MM.1S (cell line): Measurements from ENCODE around the gene PAN3.

Experiments
- DNase-seq: peaks from one replicate; pipeline ENCODE4 v3.0.0-alpha.2; 2015
- H2AFZ ChIP-seq: fragments of 300-600 bp; sonication (generic); 2 replicates; pipeline ENCODE4 v1.6.0; 2016; ENCODE audit warnings: antibody characterized with exemption, low read length
- H3F3A ChIP-seq: fragments of 300-600 bp; sonication (generic); 2 replicates; pipeline ENCODE4 v1.6.1; 2016; ENCODE audit warnings: mild to moderate bottlenecking, antibody characterized with exemption, low read length, moderate library complexity, mixed read lengths; ENCODE audit not compliant: insufficient read depth
- H3K27ac ChIP-seq: fragments of 300-600 bp; sonication (generic); 2 replicates; pipeline ENCODE4 v1.5.1; 2016; ENCODE audit warnings: mild to moderate bottlenecking, low read length
- H3K27me3 ChIP-seq: fragments of 300-600 bp; sonication (generic); replicated peaks from 2 replicates; pipeline ENCODE4 v1.6.0; 2016; ENCODE audit warnings: low read length; ENCODE audit not compliant: insufficient read depth
- H3K36me3 ChIP-seq: fragments of 300-600 bp; sonication (generic); replicated peaks from 2 replicates; pipeline ENCODE4 v1.6.1; 2016; ENCODE audit warnings: mild to moderate bottlenecking, low read length, mixed read lengths; ENCODE audit not compliant: insufficient read depth
- H3K4me1 ChIP-seq: fragments of 300-600 bp; sonication (generic); 2 replicates; pipeline ENCODE4 v1.6.1; 2016; ENCODE audit warnings: low read length, mixed read lengths
- H3K4me2 ChIP-seq: fragments of 300-600 bp; sonication (generic); 2 replicates; pipeline ENCODE4 v1.6.0; 2016; ENCODE audit warnings: low read depth, low read length
- H3K4me3 ChIP-seq: fragments of 300-600 bp; sonication (generic); 2 replicates; pipeline ENCODE4 v1.5.1; 2016; ENCODE audit warnings: low read length, mixed read lengths
- H3K79me2 ChIP-seq: fragments of 300-600 bp; sonication (generic); 2 replicates; pipeline ENCODE4 v1.6.1; 2016; ENCODE audit warnings: mixed run types, low read length, mixed read lengths
- H3K9ac ChIP-seq: fragments of 300-600 bp; sonication (generic); 2 replicates; pipeline ENCODE4 v1.6.1; 2016; ENCODE audit warnings: low read length, mixed read lengths
- H3K9me2 ChIP-seq: fragments of 300-600 bp; sonication (generic); replicated peaks from 2 replicates; pipeline ENCODE4 v1.6.1; 2016; ENCODE audit warnings: mild to moderate bottlenecking, low read length, mixed read lengths; ENCODE audit not compliant: insufficient read depth
- H3K9me3 ChIP-seq: fragments of 300-600 bp; sonication (generic); replicated peaks from 2 replicates; pipeline ENCODE4 v1.6.1; 2016; ENCODE audit warnings: mild to moderate bottlenecking, low read length, mixed read lengths; ENCODE audit not compliant: insufficient read depth
- H4K20me1 ChIP-seq: fragments of 300-600 bp; sonication (generic); 2 replicates; pipeline ENCODE4 v1.6.1; 2016; ENCODE audit warnings: mild to moderate bottlenecking, low read length, moderate library complexity, mixed read lengths; ENCODE audit not compliant: insufficient read depth
- EZH2 ChIP-seq: fragments of 300-600 bp; sonication (generic); optimal IDR thresholded peaks from 2 replicates; pipeline ENCODE3; 2017; ENCODE audit warnings: low read depth, mild to moderate bottlenecking, antibody characterized with exemption, low read length, mixed read lengths
- EZH2phosphoT487 ChIP-seq: fragments of 300-600 bp; sonication (generic); IDR thresholded peaks from 2 replicates; pipeline ENCODE4 v1.6.1; 2018; ENCODE audit warnings: antibody characterized with exemption, low read length
- TF ChIP-seq, protein P1 (sequence below): fragments of 300-600 bp; sonication (generic); IDR thresholded peaks from 2 replicates; pipeline ENCODE4 v1.5.1; 2016; ENCODE audit warnings: antibody characterized with exemption, low read length, mixed read lengths

The PAN3 gene

DNA sequence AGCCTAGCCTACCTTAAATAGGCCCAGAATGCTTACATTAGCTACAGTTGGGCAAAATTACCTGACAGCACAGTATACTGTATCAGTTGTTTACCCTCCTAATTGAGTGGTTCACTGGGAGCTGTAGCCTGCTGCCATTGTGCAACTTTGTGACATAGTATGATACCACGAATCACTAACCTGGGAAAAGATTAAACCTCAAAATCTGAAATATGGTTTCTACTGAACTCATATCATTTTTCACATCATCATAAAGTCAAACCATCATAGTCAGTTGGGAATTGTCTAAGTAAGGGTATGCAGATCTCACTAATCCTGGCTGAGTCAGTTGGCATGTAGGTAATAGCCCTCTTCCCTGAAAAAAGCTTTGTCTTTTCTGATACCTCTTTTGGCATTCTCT lies 9.2 kb downstream of the PAN3 start:
- H2AFZ ChIP-seq = no peak overlapping the region
- no peaks in the 10 kb centered on the region for H4K20me1 ChIP-seq
- no peaks in the 10 kb centered on the region for H3K4me1 ChIP-seq
- no peaks in the 10 kb centered on the region for H3K9me2 ChIP-seq
- no peaks in the 10 kb centered on the region for H3K27me3 ChIP-seq
- TF ChIP-seq EZH2phosphoT487 = no peak
- TF ChIP-seq, protein P1, sequence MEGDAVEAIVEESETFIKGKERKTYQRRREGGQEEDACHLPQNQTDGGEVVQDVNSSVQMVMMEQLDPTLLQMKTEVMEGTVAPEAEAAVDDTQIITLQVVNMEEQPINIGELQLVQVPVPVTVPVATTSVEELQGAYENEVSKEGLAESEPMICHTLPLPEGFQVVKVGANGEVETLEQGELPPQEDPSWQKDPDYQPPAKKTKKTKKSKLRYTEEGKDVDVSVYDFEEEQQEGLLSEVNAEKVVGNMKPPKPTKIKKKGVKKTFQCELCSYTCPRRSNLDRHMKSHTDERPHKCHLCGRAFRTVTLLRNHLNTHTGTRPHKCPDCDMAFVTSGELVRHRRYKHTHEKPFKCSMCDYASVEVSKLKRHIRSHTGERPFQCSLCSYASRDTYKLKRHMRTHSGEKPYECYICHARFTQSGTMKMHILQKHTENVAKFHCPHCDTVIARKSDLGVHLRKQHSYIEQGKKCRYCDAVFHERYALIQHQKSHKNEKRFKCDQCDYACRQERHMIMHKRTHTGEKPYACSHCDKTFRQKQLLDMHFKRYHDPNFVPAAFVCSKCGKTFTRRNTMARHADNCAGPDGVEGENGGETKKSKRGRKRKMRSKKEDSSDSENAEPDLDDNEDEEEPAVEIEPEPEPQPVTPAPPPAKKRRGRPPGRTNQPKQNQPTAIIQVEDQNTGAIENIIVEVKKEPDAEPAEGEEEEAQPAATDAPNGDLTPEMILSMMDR = no peak
- TF ChIP-seq EZH2 = no peak
- no peak overlapping the region for H3K9ac ChIP-seq
- no peak overlapping the region for H3K4me3 ChIP-seq
- no peaks in the 10 kb centered on the region for H3F3A ChIP-seq
- H3K79me2 ChIP-seq = peaks cover 85% of the 10 kb centered on the region
- no peaks in the 10 kb centered on the region for H3K36me3 ChIP-seq
- H3K9me3 ChIP-seq = no peaks in the 10 kb centered on the region
- H3K4me2 ChIP-seq = no peak overlapping the region
- no peak overlapping the region for H3K27ac ChIP-seq
- DNase-seq = no peak

DNA sequence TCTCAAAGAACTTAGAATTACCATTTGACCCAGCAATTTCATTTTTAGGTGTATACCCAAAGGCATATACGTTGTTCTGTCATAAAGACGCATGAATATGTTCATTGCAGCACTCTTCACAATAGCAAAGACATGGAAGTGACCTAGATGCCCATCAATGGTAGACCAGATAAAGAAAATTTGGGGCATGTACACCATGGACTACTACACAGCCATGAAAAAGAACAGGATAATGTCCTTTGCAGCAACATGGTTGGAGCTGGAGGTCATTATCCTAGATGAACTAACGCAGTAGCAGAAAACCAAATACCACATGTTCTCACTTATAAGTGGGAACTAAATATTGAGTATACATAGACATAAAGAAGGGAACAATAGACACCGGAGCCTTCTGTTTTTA lies 20.7 kb downstream of the PAN3 start:
- no peak for TF ChIP-seq EZH2phosphoT487
- Histone ChIP-seq H2AFZ (no peak overlapping the region), H3K4me2 (no peak overlapping the region), H3K27ac (no peak overlapping the region), H3K9ac (no peak overlapping the region), H4K20me1 (no peaks in the 10 kb centered on the region), H3K27me3 (no peaks in the 10 kb centered on the region), H3K4me1 (no peaks in the 10 kb centered on the region), H3F3A (no peaks in the 10 kb centered on the region), H3K9me2 (no peaks in the 10 kb centered on the region), H3K9me3 (no peaks in the 10 kb centered on the region), H3K36me3 (no peaks in the 10 kb centered on the region), H3K4me3 (no peak overlapping the region), H3K79me2 (peaks cover 33% of the 10 kb centered on the region)
- no peak for DNase-seq

DNA sequence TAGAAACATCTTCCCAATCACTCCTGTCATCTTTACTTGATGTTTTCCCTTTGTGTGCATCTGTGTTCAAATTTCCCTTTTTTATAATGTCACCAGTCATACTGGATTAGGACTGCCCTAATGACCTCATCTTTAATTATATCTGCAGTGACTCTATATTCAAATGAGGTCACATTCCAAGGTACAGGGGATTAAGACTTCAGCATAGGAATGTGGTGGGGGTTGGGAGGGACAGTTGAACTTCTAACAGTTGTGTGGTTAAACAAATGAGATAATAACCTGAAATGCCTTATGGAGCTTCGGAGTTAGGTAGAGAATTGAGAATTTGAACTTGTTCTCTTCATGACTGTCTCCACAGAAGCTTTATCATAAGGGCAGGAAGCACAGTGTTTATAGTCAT lies 23.0 kb downstream of the PAN3 start:
- Histone ChIP-seq H3K4me3 (no peak overlapping the region), H3K79me2 (peaks cover 48% of the 10 kb centered on the region), H3K9me2 (no peaks in the 10 kb centered on the region), H3K27ac (no peak overlapping the region), H3K4me1 (no peaks in the 10 kb centered on the region), H3K36me3 (no peaks in the 10 kb centered on the region), H4K20me1 (no peaks in the 10 kb centered on the region), H3F3A (no peaks in the 10 kb centered on the region), H2AFZ (no peak overlapping the region), H3K9ac (no peak overlapping the region), H3K9me3 (no peaks in the 10 kb centered on the region), H3K4me2 (no peak overlapping the region), H3K27me3 (no peaks in the 10 kb centered on the region)
- no peak for DNase-seq
- TF ChIP-seq EZH2 = no peak
- no peak for TF ChIP-seq EZH2phosphoT487
- TF ChIP-seq, protein P1 = no peak

DNA sequence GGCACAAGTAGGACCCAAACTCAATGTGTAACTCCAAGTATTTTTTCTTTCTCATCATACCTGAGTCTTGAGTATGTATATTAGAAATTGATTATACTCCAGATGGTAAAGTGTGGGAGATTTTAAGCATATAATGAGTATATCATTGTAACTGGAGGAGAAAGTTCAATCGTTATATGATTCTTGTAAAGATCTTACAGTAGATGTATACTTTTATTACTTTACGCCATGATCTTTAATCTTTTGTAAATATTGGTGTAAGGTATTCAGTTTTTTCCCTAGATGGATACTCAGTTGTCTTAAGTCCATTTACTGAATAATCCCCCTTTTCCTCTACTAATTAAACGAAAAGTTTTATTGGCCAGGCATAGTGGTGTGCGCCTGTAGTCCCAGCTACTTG lies 25.2 kb downstream of the PAN3 start:
- Histone ChIP-seq H3K4me3 (no peak overlapping the region), H3K9ac (no peak overlapping the region), H3K4me2 (no peak overlapping the region), H4K20me1 (no peaks in the 10 kb centered on the region), H3K27ac (no peak overlapping the region), H2AFZ (no peak overlapping the region), H3K79me2 (peaks cover 56% of the 10 kb centered on the region), H3K27me3 (no peaks in the 10 kb centered on the region), H3K9me3 (no peaks in the 10 kb centered on the region), H3K36me3 (no peaks in the 10 kb centered on the region), H3K9me2 (no peaks in the 10 kb centered on the region), H3F3A (no peaks in the 10 kb centered on the region), H3K4me1 (no peaks in the 10 kb centered on the region)
- TF ChIP-seq EZH2 (no peak), EZH2phosphoT487 (no peak)
- TF ChIP-seq, protein P1 = no peak
- DNase-seq = no peak
